GM19238 (cell line): ENCODE measurements around the gene CEP104.

Source experiments
- DNase-seq: peaks from one replicate; pipeline ENCODE4 v3.0.0; 2011; ENCODE audit warnings: low spot score; ENCODE audit not compliant: insufficient read length

Gene CEP104

DNA sequence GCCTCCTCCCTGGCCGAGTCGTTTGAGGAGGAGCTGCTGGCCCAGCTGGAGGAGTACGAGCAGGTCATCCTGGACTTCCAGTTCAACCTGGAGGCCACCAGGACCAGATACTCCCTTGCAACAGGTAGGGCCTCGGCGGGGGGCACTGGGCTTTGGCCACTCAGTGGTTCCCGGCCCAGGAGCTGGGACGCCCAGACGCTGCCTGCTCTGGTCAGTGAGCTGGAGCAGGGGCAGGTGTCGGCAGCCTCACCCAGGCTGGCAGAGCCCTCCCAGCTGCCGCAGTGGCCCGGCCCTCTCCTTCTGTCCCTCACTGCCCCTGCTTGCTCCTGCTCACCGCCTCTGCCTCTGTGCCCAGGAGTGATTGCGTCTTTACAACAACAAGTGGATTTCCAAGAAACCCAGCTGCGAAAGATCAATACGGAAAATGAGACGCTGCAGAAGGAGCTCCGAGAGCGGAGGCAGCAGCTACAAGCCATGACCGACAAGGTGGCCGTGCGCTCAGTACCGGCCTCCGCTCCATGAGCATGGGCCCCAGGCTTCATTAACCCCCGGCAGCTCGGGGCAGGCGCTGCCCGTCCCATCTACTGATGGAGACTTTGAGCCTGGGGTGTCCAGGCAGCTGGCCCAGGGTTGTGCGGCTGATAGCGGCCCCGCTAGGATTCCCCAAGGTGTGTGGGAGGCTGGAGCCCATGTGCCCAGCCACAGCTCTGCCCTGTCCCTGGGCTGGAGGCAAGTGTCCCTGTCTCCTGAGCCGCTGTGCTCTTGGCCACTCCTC is 93.5 kb downstream of the CEP104 start:
- no peak for DNase-seq

DNA sequence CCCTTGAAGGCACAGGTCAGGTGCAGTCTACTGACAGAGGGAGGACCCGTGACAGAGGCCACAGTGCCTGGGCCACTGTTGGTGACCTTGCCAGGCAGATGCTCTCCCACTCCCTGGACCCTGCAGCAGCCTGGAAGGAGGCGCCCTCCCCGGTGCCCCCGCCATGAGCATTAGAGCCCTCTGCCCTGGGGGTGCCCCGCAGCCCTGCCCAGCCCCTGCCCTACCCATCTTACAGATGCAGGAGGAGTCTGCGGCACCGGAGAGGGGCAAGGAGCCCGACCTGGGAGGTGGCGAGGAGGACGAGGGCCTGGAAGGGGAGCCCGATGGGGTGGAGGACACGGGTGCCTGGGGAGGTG is 94.2 kb downstream of the CEP104 start:
- no peak for DNase-seq

DNA sequence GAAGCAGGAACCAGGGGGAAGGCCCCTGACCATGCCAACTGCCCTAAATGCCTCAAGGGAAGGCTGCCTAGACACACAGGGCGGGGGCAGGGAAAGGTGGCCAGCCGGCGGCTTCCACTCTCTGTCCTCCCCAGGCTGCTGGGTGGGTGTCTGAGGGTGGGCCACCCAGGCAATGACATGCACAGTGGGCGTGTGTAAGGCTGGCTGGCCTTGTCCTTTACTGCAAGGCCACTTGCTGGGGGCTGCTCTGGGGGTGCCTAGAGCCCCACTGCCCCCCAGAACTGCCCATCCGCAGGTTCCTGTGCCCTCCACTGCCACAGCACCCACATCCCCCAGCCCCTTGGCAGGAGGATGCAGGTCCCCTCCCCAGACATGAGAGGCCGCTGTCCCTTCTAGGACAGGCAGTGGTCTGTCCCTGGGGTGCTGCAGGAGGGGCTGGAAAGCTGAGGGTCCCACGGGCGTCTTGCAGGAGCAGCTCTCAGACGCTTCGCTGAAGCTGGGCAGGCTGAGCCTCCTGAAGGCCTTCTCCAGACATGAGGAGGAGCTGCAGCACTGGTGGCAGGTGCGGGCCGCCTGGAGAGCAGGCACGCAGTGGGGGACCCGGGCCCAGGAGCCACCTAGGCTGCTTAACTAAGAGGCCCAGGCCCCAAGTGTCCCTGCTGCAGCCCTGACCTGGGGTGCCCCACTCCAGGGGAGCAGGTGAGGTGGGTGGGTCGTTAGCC is 94.7 kb downstream of the CEP104 start:
- DNase-seq, result no peak
